ENCODE measurements around the gene GALNT18.
"Not testable (repeated sequence)": the region's sequence is repeated elsewhere in the genome, so short reads cannot be mapped to it uniquely, and the experiment has no call there.

GALNT18 gene

GRCh38 chr11:11458485-11458884 is 163.3 kb downstream of the GALNT18 start:
- DNase-seq (ENCODE audit: low spot score), result no peak

GRCh38 chr11:11458001-11458400 is 163.8 kb downstream of the GALNT18 start:
- no peak for DNase-seq (ENCODE audit: low spot score)

GRCh38 chr11:11456866-11457265 is 164.9 kb downstream of the GALNT18 start:
- DNase-seq (ENCODE audit: low spot score), result no peak

GRCh38 chr11:11454671-11455223 is 167.1 kb downstream of the GALNT18 start:
- no peak for DNase-seq (ENCODE audit: low spot score)

GRCh38 chr11:11451501-11452005 is 170.3 kb downstream of the GALNT18 start:
- no peak for DNase-seq (ENCODE audit: low spot score)

- no peak for DNase-seq (ENCODE audit: low spot score)
Observed at GRCh38 chr11:11450744-11451362, 171.0 kb downstream of the GALNT18 start.

- DNase-seq (ENCODE audit: low spot score), result no peak
Observed at GRCh38 chr11:11449327-11449726, 172.5 kb downstream of the GALNT18 start.

- no peak for DNase-seq (ENCODE audit: low spot score)
Observed at GRCh38 chr11:11448626-11449025, 173.2 kb downstream of the GALNT18 start.

GRCh38 chr11:11447601-11448000 is 174.2 kb downstream of the GALNT18 start:
- not testable (repeated sequence) for DNase-seq (ENCODE audit: low spot score)

GRCh38 chr11:11446967-11447366 is 174.8 kb downstream of the GALNT18 start:
- no peak for DNase-seq (ENCODE audit: low spot score)

GRCh38 chr11:11446564-11446963 is 175.2 kb downstream of the GALNT18 start:
- DNase-seq (ENCODE audit: low spot score), result no peak

- no peak for DNase-seq (ENCODE audit: low spot score)
Observed at GRCh38 chr11:11445441-11446185, 176.2 kb downstream of the GALNT18 start.

- DNase-seq (ENCODE audit: low spot score), result no peak
Observed at GRCh38 chr11:11444804-11445131, 177.0 kb downstream of the GALNT18 start.

- no peak for DNase-seq (ENCODE audit: low spot score)
Observed at GRCh38 chr11:11444027-11444803, 177.6 kb downstream of the GALNT18 start.

- no peak for DNase-seq (ENCODE audit: low spot score)
Observed at GRCh38 chr11:11442791-11443190, 179.0 kb downstream of the GALNT18 start.

- no peak for DNase-seq (ENCODE audit: low spot score)
Observed at GRCh38 chr11:11441516-11441915, 180.3 kb downstream of the GALNT18 start.

- no peak for DNase-seq (ENCODE audit: low spot score)
Observed at GRCh38 chr11:11441091-11441490, 180.7 kb downstream of the GALNT18 start.

GRCh38 chr11:11440144-11440543 is 181.7 kb downstream of the GALNT18 start:
- DNase-seq (ENCODE audit: low spot score), result no peak

- no peak for DNase-seq (ENCODE audit: low spot score)
Observed at GRCh38 chr11:11439591-11439990, 182.2 kb downstream of the GALNT18 start.

GRCh38 chr11:11436715-11437313 is 185.0 kb downstream of the GALNT18 start:
- DNase-seq (ENCODE audit: low spot score), result no peak

- no peak for DNase-seq (ENCODE audit: low spot score)
Observed at GRCh38 chr11:11435635-11436034, 186.2 kb downstream of the GALNT18 start.

- no peak for DNase-seq (ENCODE audit: low spot score)
Observed at GRCh38 chr11:11433960-11434359, 187.8 kb downstream of the GALNT18 start.
